ENCODE data around the gene STARD9.

The STARD9 gene

GRCh38 chr15:42692997-42693396, 117.6 kb downstream of the STARD9 start:
- H3K4me3 ChIP-seq (ENCODE audit: low read depth, low read length) = no peak overlapping the region
- TF ChIP-seq CTCF (conservative IDR thresholded peaks at IDR 0.05; ENCODE audit: low read depth, low read length) = no peak
- no peak for DNase-seq (ENCODE audit: low read depth)

DNA sequence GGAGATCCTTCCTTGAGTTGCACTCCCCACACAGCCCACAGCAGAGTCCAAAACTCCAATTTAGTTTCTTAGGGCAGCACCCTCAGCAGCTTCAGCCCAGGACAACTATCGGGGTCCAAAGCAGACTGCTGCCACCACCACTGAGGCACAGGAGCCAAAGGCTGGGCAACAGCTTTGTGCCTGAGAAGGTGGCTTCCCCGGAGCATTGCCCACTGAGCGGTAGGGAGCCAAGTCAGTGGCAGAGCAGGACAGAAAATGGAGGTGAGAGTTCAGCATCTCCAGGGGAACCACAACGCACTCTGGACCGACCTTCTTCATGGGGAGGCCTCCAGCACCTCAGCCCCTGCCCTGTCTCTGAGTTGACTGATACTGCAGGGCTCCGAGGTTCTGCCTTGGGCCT, 118.1 kb downstream of the STARD9 start:
- no peak for TF ChIP-seq CTCF (conservative IDR thresholded peaks at IDR 0.05; ENCODE audit: low read depth, low read length)
- DNase-seq (ENCODE audit: low read depth) = no peak
- no peak overlapping the region for H3K4me3 ChIP-seq (ENCODE audit: low read depth, low read length)

DNA sequence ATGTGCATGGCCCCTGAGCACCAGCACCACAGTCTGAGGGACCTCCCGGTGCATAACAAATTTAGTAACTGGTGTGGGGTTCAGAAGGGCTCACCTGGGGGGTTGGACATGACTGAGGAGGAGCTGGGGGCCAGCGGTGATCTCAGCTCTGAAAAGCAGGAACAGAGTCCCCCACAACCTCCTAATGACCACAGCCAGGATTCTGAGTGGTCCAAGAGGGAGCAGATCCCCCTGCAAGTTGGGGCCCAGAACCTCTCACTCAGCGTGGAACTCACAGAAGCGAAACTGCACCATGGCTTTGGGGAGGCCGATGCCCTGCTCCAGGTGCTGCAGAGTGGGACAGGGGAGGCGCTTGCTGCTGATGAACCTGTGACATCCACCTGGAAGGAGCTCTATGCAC, 118.5 kb downstream of the STARD9 start:
- TF ChIP-seq CTCF (conservative IDR thresholded peaks at IDR 0.05; ENCODE audit: low read depth, low read length) = no peak
- DNase-seq (ENCODE audit: low read depth) = no peak
- H3K4me3 ChIP-seq (ENCODE audit: low read depth, low read length) = no peak overlapping the region

- DNase-seq (ENCODE audit: low read depth) = no peak
- H3K4me3 ChIP-seq (ENCODE audit: low read depth, low read length) = no peak overlapping the region
- TF ChIP-seq CTCF (conservative IDR thresholded peaks at IDR 0.05; ENCODE audit: low read depth, low read length) = no peak
Measured at GRCh38 chr15:42694398-42694797, 119.0 kb downstream of the STARD9 start.

- H3K4me3 ChIP-seq (ENCODE audit: low read depth, low read length) = no peak overlapping the region
- TF ChIP-seq CTCF (conservative IDR thresholded peaks at IDR 0.05; ENCODE audit: low read depth, low read length) = no peak
- no peak for DNase-seq (ENCODE audit: low read depth)
Measured at GRCh38 chr15:42695527-42696071, 120.2 kb downstream of the STARD9 start.

DNA sequence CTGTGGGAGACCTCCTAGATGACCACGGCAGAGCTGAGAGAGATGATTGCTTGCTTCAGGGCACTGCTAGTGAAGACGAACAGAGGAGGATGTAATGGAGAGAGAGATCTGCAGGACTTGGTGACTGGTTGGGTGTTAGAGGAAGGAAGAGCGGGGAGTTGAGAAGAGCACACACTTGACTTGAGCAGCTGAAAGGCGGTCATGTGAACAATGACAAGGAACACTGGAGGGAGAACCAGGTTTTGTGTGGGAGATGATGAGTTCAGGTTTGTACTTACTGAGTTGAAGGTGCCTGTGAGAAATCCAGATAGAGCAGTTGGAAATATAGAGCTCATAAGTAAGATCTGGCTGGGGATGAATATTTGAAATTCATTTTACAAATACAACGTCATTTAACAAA, 121.2 kb downstream of the STARD9 start:
- TF ChIP-seq CTCF (conservative IDR thresholded peaks at IDR 0.05; ENCODE audit: low read depth, low read length) = no peak
- H3K4me3 ChIP-seq (ENCODE audit: low read depth, low read length) = no peak overlapping the region
- no peak for DNase-seq (ENCODE audit: low read depth)

GRCh38 chr15:42704492-42704926, 129.1 kb downstream of the STARD9 start:
- peak; percentile 96 for TF ChIP-seq CTCF (conservative IDR thresholded peaks at IDR 0.05; ENCODE audit: low read depth, low read length)
- no peak overlapping the region for H3K4me3 ChIP-seq (ENCODE audit: low read depth, low read length)
- DNase-seq (ENCODE audit: low read depth) = peak; percentile 84

Data from choroid plexus epithelial cell (primary cell).